T-helper 22 cell (primary cell): Measurements from ENCODE around the gene PKNOX1.
"Not testable (repeated sequence)": the region's sequence is repeated elsewhere in the genome, so short reads cannot be mapped to it uniquely, and the experiment has no call there.

ENCODE experiments used
- DNase-seq: peaks from one replicate; pipeline ENCODE4 v3.0.0-alpha.2; 2020; ENCODE audit warnings: low read depth

PKNOX1 gene

GRCh38 chr21:43020771-43021170 lies 46.4 kb downstream of the PKNOX1 start:
- no peak for DNase-seq

DNA sequence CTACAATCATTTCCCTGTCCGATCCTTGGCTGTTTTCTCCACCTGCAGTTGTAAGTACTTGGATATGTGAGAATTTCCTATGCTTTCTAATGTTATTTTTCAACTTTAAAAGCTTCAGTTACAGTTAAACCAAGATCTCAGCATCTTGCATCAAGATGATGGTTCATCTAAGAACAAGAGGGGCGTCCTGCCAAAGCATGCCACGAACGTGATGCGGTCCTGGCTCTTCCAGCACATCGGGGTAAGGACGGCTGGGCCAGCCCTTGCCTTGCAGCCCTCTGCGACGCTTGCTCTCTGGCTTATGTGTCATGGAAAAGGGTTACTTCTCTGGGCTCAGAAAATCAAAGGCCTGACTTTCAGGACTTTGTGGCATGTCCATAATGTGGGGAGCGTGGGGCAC lies 46.8 kb downstream of the PKNOX1 start:
- no peak for DNase-seq

- DNase-seq: no peak
Measured at GRCh38 chr21:43021756-43022600, 47.6 kb downstream of the PKNOX1 start.

DNA sequence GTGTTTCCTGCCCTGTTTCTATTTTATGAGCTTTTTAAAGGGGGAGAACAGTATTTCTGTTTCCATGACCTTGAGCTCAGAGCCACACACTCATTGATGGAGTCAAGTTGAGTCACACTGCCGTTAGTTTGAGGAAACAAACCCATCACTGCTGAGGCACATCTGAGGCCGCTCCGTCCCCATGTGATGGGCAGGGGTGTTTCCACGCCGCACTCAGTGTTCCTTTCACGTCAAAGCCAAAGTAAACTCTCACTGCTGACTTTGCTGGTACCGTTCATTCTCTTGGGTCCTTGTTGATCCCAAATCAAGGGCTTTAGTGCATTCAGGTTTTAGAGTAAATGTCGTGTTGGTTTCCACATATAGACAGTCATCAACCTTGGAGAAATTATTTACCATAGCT lies 48.8 kb downstream of the PKNOX1 start:
- DNase-seq: no peak

- DNase-seq: no peak
Measured at GRCh38 chr21:43024439-43025136, 50.2 kb downstream of the PKNOX1 start.

- no peak for DNase-seq
Measured at GRCh38 chr21:43025636-43026180, 51.3 kb downstream of the PKNOX1 start.

DNA sequence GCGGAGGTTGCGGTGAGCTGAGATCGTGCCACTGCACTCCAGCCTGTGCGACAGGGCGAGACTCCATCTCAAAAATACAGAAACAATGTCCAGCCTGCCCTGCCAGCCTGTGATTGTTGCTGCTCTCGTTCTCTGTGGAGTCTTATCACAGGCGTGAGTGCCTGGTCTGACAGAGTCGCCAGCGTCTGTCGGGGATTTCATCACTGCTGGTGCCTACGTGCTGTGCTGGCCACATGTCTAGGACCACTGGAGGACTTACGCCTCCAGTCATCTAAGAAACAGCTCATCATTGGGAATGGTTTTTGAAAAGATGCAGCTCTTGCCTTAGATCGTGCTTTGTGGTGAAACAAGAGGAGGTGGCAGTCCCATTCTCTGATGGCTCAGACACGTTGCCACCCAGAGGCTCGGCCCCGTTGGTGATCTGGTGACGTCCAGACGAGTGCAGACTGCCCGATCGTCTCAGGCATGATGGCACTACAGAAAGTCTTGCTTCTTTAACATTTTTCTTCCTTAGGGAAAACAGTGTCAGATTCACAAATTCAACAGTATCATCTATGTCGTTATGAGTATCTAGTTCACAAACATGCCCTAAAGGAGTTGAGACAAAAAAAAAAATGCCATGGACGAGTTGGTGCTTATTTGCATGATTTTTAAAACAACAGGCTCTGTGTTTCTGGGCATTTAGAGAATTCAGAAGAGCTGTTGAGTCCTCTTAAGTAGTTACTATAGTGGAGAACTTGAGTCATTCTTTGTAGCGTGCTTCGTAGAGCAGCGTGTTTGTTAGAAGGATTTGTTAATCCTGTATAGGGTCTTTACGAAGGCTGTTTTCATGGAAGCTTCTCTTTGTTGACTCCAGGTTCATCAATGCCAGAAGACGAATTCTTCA lies 53.7 kb downstream of the PKNOX1 start:
- no peak for DNase-seq

GRCh38 chr21:43029785-43030184 lies 55.4 kb downstream of the PKNOX1 start:
- DNase-seq: no peak

GRCh38 chr21:43031121-43031619 lies 56.8 kb downstream of the PKNOX1 start:
- DNase-seq: no peak

- no peak for DNase-seq
Measured at GRCh38 chr21:43034101-43034500, 59.7 kb downstream of the PKNOX1 start.

GRCh38 chr21:43034826-43035225 lies 60.5 kb downstream of the PKNOX1 start:
- no peak for DNase-seq

- DNase-seq: not testable (repeated sequence)
Measured at GRCh38 chr21:43036889-43037288, 62.5 kb downstream of the PKNOX1 start.

DNA sequence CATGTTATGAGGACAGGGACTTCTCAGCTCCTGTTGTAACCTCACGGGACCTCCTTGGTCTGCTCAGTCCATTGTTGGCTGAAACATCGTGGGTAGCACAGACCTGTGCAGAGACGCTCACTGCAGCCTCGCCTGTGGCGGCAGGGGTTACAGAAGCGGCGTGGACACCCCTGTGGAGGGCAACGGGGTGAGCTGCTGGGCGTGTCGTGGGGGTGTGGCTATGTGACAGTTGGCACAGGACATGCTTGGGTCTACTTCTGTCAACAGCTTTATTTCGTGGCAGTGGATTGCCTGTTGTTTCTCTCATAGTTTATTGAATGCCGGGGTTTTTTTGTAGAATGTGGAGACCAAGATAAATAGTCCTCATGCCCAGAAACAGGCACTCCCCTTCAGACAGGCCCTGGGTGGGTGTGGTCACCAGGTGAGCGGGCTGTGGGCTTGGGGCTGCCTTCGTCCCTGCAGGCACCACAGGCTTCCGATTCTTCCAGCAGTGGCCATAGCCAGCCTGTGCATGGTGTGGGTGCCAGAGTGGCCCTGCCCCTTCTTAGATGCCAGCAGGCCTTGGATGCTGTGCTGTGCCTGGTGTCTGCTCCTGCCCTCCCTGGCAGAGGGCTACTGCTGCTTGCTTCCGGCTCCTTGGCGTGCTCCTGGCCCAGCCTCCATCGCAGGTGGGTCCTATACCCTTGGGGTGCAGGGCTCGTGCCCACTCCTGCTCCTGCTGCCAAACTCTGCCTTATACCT lies 63.7 kb downstream of the PKNOX1 start:
- not testable (repeated sequence) for DNase-seq

DNA sequence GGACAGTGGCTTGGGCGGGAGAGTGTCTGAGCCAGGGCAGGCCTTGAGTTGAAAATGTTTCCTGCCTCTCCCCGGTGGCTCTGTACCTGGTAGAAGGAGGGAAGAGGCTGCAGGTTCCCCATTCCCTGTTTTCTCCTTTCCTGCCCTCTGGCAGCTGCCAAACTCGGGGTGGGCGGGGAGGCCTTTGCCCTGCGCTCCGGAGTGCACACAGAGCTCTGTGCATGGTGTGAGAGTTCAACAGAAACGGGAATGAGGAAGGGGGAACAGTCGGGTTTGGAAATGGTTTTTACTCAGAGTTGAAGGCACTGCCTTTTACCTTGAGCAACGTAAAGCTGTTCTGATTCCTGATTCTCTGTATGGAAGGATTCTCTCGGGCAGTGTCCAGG lies 64.3 kb downstream of the PKNOX1 start:
- not testable (repeated sequence) for DNase-seq

DNA sequence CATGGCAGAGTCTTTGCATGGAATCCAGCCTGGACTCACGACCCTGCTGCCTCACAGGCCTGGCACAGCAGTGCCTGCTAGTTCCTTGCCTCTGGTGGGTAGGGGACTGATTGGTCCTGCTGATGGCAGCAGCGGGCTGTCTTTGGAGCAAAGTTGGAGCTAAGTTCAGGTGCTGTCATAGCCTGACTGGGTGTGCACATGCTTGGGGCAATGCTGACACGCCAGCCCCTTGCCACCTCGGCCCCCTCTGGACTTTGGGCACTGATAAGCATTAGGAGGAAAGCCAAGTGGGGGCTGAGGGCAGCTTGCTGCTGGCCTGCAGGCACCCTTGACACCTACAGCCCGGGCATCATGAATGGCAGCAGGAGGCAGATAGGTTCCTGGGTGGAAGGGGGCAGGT lies 67.8 kb downstream of the PKNOX1 start:
- not testable (repeated sequence) for DNase-seq

- not testable (repeated sequence) for DNase-seq
Measured at GRCh38 chr21:43043291-43043690, 68.9 kb downstream of the PKNOX1 start.

GRCh38 chr21:43044547-43044946 lies 70.2 kb downstream of the PKNOX1 start:
- DNase-seq: not testable (repeated sequence)

DNA sequence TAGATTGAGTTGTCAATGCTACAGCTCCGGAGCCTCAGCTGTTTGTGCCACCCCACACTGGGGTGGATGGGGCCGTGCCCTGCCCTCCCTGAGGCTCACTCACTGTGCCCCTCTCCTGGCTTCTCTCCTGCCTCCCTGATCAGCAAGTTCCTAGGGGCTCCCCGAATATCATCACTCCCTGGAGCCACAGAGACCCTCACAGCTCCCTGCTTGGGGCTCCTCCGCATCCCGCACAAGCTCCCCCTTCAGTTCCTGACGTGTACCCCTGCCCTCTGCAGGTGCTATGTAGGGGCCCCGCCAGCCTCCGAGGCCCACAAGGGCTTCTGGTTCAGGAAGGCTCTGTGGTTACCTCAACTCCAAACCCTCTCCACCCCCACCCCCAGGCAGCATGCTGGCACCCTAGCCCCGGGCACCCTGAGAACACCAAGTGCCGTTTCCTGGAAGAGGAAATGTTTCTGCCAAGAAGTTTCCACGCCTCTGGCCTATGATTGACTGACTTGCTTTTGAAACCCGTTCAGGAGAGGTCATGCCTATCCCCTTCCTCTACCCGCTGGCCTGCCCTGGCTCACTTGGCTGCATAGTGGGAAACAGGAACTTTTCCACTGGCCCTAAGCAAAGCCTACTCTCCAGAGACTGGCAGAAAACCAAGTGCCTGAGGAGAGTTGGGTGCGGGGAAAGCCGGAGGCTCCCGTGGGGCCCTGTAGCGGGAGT lies 71.0 kb downstream of the PKNOX1 start:
- DNase-seq: not testable (repeated sequence)

DNA sequence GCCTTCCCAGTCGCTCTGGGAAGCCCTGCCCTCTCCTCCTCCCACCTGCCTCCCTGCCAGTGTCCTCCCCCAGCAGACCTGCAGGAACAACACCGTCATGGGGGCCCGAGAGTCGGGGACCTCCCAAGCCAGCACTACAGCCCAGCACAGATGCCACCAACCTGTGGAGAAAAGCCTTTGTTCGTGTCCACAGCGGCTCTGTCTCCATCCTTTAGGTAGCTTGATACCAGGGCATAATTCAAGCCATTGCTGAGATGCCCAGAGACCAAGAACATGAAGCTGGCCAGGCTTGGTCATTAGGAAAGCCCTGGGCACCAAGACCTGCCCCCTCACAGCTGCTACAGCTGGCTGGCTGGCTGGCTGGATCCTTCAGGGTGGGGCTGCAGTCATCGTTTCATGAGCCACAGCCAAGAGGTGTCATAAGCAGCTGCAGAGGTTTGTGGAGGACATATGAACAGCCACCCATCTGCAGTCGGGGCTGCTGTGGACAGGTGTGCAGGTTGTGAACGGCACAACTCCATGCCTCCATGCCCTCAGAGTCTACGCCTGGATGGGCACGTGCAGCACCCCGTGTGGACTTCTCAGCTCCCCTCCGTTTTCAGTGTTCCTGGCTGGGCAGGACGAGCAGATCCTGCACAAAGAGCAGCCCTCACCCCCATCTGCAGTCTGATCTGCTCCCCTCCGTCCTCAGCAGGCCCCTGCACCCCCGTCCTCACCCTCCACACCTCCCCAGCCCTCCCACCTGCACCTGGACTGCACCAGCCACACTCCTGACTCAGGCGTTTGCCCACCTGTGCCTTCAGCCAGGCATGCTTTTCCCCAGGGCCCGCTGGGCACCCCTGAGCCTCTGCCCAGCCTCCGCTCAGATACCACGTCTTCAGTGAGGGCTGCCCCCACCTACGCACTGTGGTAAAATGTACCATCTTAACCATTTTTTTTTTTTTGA lies 71.8 kb downstream of the PKNOX1 start:
- not testable (repeated sequence) for DNase-seq
